HG03066 (cell line): Measurements from ENCODE around the gene GBE1.

Source experiments
- ATAC-seq: cut with Tn5 transposase; IDR thresholded peaks from one replicate; pipeline ENCODE4 v1.9.1; 2021; ENCODE audit warnings: low read depth; ENCODE audit not compliant: unreplicated experiment

Gene GBE1

DNA sequence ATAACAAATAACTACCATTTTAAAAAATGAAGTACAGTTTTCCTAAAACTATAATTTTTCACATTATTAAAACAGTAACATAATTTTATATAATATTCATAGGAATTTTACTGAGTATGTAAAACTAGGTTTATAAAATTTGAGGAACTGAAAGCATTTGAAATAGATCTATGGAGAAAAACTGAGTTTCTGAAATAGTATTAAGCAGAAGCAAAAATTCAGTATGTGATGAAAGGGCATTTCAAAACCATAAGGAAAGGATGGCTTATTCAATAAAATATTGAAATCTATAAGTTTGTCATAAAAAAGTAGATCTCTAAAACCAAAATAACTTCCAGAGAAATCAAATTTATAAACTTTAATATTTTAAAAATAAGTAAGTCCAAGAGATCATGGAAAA is 53.4 kb downstream of the GBE1 start:
- ATAC-seq, result no peak

DNA sequence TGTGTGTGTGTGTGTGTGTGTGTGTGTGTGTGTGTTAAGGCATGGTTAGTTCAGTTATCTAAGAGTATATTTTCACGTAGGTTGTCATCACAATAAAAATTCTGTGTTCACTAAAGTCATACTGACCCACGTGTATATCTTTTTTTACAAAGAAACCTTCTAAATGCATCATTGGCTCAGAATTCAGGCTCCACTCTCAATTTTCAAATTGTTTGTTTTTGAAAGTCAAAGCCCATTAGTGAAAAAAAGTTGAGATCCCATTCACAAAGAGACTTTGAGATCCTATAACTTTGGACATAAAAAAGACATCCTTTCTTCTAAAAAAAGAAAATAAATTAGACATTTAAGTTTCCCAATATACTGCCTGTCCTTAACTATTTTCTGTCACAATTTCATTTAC is 59.3 kb downstream of the GBE1 start:
- no peak for ATAC-seq

DNA sequence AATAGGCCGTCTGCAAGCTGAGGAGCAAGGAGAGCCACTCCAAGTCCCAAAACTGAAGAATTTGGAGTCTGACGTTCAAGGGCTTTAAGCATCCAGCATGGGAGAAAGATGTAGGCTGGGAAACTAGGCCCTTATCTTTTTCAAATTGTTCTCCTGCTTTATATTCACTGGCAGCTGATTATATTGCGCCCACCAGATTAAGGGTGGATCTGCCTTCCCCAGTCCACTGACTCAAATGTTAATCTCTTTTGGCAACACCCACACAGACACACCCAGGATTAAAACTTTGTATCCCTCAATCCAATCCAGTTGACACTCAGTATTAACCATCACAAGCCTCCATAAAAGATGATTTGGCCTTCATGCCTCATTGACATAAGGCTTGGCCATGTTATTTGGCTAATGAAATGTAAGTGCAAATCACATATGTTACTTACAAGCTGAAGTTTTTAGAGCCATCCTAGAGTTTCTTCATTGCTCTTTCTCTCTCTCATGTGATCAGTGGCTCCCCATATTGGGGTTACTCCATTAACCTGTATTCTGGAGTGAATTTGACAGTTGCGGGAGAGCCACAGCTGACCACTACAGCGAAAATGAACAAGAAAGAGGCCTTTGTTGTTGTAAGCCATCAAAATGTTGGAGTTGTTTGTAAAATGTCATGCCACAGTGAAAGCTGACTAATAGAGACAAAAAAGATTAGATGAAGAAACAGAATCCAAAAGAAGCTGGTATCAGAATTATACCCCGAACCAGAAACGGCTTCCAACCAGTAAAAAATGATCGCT is 61.7 kb downstream of the GBE1 start:
- ATAC-seq, result no peak

DNA sequence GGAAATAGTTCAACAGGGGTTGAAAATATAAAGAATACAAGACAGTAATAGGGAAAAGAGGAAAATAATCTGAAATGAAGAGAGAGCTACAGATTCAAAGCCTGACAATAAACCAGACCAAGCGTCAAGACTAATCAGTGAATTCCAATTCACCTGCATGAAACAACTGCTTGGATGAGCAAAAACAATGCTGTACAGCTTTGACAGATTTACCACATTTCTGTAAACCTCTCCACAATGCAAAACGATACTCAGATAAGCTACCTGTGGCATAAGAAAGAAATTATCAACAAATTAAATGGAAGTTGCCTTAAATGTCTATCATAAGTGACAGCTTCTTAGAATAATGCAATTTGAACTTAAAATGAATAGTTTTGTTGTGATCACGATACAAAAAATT is 65.4 kb downstream of the GBE1 start:
- ATAC-seq, result no peak

DNA sequence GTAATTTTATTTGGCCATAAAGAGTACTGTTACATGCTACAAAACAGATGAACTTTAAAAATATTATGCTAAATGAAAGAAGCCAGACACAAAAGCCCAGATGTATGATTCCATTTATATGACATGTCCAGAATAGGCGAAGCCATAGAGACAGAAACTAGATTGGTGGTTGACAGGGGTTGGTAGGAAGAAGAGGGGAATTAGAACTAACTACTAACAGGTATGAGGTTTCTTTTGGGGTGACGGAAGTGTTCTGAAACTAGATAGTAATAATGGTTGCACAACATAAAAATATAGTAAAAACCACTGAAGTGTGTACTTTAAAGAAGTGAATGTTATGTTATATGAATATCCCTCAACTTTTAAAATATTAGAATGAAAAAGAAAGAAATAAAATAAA is 66.1 kb downstream of the GBE1 start:
- ATAC-seq, result no peak

DNA sequence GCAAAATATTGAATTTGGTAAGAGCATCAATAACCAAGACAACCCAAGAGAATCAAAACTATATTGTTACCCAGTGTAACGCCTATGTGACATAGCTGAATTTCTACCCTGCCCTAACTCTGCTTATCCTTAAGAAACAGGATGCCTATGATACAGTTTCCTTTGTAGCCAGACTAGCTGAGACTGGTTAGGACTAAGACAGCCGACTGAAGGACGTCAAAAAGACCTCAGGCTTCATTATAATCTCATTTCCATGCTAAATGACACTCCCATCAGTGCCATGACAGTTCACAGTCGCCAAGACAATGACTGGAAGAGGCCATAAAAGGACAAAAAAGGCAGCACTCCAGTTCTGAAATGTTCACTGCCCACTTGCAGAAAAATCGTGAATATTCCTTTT is 66.8 kb downstream of the GBE1 start:
- ATAC-seq, result no peak

DNA sequence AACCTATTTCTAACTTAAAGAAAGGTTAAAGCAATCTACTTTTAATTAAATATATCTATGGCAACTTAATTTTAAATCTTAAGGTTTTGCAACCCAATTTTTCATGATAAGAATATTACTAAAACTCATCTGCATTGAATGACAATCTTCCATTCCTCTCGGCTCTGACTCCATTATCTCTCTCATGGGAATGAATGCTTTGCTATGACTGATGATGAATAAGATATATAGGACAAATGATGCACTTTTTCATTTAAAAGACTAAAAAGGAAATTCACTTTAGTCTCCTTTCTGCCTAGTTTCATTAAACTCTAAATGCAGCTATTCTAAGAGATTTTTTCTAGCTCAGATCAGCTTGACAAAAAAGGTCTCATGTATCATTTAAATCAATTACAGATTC is 68.7 kb downstream of the GBE1 start:
- ATAC-seq, result no peak

DNA sequence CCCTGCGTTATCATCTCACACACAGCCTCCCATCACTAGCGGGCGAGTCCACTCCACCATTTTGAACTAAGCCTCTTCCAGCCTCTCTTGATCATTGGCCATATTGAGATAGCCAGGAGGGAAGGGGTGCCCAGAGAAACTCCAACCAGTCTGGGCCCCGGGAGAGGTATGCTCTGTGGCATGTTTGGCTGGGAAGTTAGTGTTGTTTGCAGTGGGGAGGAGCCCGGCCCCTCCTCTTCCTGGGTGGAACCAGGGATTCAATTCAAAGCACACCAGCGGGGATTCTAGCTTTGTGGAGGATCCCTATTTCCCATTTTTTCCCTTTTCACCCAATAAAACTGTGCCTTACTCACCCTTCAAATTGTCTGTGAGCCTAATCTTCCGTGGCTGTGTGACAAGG is 71.8 kb downstream of the GBE1 start:
- no peak for ATAC-seq

DNA sequence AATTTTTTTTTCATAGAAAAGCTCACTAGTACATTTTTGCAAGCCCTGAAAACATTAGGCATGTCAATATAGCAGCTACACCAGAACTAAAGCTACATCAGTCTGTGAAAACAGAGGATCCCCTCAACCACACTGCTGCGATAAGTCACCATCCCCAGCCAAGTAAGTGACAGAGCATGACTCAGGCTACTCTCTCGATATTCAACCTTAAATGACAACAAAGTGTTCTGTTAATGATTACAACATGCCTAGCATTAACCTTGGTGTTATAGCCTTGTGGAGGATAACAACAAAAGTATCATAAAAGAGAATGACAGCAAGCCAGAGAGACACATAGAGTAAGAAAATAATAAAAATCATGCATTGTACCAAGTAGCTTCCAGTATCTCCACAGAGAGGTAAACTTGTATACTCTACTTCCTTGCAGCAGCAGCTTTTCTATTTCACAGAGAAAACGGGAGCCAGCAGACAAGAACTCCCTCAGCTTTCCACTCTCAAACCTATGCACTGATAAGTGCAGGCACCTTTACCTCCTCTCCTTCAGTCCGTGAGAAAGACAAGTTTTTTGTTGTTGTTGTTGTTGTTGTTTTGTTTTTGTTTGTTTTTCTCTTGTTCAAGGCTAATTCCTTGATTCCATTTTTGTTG is 76.6 kb downstream of the GBE1 start:
- ATAC-seq, result no peak

DNA sequence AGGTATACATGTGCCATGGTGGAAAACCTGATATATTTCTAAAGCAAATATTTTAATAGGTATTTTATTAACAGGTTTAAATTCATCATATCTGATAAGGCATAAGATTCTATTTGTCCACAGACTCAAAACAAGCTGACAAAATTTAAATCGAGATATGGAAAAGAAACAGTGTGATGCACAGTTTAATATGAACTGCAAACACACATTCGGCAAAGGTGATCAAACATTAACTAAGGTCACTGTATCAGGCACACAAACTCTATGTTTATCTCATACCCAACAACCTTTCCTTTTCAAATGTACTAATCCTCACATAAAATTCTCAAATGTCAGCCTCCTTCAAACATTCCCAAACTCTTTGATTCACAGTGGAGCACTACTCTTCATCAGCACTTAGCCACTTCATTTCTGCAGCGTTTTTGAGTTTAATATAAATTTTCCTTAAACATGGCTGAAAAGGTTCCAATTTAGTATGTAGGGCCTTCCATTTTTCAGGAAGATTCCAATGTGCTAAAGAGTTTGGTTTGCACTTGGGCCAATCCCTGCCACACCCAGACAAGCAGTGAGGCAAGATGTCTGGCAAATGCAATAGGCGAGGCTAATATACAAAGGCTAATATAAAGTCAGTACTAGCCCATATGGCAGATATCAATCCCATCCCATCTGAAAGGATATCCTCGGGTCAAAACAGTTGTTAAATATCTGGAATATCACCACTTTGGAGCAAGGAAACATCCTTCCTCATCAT is 84.6 kb downstream of the GBE1 start:
- ATAC-seq, result no peak

DNA sequence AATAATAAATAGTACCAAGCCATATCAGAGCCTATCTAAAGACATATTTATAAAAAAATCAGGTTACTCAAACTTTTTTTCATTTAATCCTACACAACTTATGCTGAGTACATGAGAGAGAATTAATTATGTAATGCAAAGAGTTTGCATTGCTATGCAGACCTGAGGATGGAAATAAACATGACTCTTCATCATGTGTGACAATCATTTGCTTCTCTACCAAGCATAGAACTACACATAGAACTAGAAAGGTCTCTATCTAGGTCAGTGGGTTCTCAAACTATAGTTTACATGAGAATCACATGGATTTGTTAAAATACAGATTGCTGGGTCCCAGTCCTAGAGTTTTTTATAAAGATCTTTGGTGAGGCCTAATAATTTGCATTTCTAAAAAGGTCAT is 86.8 kb downstream of the GBE1 start:
- ATAC-seq, result no peak

DNA sequence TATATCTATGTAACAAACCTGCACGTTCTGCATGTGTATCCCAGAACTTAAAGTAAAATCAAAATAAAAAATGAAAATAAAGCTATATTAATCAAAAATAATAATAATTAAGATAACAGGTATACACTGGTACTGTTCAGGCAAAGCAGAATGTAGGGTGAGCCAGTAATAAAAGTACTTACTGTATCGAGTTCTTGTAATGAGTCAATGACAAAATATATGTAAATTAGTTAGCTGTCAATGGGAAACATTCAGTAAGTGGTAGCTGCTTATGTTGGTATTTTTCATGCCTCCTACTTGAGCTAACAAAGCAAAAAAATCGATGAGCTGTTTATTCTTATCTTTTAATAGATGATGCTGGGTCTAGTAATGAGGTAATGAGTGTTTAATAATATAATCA is 93.2 kb downstream of the GBE1 start:
- no peak for ATAC-seq

DNA sequence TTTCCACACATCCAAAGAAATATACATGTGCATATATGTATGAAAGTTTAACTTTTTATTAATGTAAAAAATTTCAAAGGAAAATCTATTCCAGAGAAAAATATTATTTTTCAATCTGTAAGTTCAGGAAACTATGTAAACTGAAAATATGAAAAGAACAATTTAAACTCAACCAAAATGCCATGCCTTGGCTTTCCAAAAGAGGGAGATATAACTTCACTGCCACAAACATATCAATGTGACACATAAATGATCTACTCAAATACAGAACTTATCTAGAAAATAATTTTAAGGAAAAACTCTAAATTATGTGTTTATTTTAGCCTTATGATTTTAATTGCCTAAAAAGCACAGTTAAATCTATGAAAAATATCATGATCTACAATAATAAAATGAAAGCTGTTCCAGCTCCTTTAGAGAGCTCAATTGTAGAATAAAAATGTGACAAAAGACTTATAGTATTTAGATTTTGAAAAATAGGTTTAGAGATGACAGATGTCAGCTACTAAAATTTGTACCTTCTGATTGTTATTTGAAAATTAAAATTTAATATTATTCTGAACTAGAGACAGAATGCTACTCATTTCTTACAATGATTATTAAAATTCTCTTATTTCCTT is 94.8 kb downstream of the GBE1 start:
- ATAC-seq, result peak; percentile 57

DNA sequence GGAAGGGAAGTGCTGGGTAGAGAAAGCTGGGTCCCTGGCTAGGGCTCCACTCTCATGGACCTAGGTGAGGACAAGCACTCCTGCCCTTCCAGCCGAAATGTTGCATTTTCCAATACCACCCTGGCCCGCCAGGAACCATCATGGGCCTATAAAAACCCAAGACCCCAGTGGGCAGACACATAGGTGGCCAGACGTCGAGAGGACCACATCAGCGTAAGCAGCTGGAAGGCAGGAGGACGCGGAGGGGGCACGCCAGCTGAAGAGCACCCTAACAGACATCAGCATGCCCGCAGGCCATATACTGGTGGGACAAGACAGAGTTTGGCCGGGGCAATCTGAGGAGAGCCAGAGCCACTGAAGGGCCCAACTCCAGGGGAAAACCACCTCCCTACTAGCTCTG is 98.3 kb downstream of the GBE1 start:
- ATAC-seq, result no peak

DNA sequence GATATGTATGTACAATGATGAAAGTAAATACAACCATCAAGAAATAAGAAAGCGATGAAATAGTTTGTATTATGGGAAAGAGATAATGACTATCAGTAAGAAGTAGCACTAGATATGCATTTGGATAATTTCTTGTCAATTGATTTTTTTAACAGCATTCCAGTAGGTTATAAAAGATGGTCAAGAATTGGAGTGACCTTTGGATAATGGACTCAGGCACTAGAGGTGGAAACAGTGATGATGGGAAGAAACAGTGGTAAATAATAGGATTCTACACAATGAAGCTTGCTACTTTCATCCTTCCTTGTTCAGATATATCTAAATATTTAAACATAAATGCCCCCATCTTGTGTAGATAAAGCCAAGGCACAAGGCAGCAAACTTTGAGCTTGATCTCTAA is 101.4 kb downstream of the GBE1 start:
- ATAC-seq, result no peak

DNA sequence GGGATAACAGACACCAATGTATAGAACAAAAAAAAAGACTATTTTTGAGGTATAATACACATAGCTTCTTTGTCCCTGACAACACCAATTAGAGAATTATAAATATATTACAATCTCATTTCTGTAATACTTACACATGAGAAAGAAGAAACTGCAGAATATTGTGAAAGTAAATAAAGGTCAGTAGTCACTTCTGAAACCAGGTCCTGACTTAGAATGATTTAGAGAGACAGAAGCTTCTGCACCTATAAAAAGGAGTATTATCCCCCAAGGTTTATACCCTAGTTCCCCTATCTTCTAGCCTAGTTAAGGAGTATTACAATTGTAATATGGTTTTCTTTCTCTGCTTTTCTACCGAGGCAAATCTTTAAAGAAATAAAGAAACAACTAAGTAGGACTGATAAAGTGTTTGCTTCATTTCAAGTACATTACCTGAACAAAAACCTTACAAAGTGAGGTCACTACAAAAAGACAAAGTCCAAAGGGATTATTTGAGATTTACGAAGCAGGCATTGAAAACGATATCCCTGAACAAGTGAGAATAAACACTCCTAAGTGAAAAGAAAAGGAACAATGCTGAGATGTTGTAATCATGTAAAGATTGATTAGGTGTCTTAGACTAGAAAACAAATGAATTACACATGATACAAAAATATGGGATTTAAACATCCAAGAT is 103.0 kb downstream of the GBE1 start:
- ATAC-seq, result peak; percentile 56

DNA sequence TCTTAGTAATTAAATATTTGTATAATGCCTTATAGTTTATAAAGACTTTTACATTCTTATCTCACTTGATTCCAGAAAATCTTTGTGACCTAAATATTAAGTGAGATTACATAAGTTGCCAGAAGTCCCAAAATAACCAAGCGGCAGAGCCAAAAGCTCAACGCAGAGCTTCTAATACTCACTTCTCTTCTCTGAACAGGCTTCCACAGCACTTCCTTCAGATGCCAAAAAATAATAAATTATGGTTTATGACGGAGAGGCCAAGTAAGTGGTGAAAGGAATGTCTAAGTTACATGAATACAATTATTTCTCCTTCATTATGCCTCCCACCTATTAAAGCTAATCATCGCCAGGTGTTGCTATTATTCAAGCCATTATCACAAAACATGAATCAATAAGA is 110.3 kb downstream of the GBE1 start:
- no peak for ATAC-seq

DNA sequence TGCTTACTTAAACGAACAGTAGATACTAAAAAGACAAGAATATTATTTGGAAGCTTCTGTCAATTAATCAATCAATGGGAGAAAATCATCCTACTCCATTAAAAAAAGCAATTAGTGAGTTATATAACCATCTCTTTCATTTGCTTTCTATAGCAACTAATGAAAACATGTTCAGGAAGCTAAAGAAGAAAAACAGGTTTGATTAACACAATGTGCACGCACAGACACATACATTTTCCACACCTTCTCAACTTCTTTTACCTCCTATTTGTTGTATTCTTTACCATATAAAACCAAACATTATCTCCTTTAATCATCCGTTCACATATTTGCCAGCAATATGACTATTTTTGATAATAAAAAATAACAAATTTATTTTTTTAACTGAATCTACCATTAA is 111.3 kb downstream of the GBE1 start:
- ATAC-seq, result no peak

DNA sequence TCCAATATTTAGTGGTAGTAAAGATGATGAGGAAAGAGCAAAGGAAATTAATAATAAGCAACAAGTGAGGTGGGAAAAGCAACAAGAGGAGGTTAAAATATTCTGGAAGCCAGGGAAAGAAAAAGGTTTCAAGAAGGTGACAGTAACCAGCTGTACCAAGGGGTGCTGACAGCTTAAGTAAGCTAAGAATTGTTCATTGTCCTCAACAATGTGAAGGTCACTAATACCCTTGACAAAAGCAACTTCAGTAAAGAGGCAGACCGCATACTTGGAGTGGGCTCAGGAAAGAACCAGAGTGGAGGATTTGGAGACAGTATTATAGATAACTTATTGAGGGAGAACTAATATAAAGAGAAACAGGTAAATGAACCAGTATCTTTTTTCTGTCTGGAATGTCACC is 116.2 kb downstream of the GBE1 start:
- ATAC-seq, result no peak

DNA sequence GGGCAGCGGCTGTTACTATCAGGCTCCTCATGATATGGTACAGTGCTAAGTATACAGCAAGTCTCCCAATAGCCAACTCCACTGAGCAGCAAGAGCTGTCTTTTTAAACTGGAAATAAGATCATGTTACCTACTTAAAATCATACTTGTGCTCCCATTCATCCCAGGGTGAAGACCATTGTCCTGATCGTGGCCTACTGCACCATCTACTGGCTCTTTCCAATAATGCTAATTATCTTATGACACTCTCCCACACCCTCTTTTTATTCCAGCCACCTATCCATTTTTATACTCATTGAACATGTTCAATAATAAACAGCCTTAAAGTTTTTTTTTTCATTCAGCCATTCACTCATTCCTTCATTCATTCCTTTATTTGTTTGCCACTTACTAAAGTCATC is 117.7 kb downstream of the GBE1 start:
- no peak for ATAC-seq

DNA sequence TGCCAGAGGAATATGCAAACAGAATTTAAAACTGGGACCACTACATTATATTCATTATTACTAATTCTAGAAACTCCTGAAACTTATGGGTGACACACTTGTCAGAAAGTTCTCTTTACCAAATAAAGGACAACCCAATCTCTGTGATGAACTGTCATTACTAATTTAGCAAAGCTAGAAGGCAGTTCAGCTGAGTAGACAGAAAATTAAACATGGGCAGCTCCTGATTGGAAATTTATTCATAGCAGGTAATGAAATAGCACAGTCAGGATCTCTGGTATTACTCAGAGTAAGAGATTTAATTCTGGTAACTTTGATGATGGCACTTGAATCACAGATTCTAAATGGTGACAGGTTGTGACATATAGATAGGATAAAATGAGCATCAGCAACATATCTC is 123.0 kb downstream of the GBE1 start:
- ATAC-seq, result no peak
